Activated T-helper 2 cell treated with anti-CD3 and anti-CD28 coated beads, Interferon-gamma antibody, Interleukin-2, Interleukin-4, amounts not matched to agents 10 μg/mL and 5 μg/mL and 100 μg/mL, durations not matched to agents 14 hours and 24 hours and 36 hours (primary cell): ENCODE results near the gene ESPN. TPM values are rescaled to one million over a fixed set of nuclear protein-coding genes. Genes with fewer than 3 reads are reported as not detected.
"Not testable (repeated sequence)": the region's sequence is repeated elsewhere in the genome, so short reads cannot be mapped to it uniquely, and the experiment has no call there.

Experiments
- DNase-seq: peaks from one replicate; pipeline ENCODE4 v3.0.0; 2021; ENCODE audit warnings: low spot score
- H3K27ac Mint-ChIP-seq: one replicate; pipeline ENCODE4 v1.8.0; 2021; ENCODE audit warnings: mixed read lengths
- H3K27me3 Mint-ChIP-seq: one replicate; pipeline ENCODE4 v1.8.0; 2021; ENCODE audit warnings: low read depth, mixed read lengths
- H3K36me3 Mint-ChIP-seq: one replicate; pipeline ENCODE4 v1.8.0; 2021; ENCODE audit warnings: low read depth, mixed read lengths
- H3K4me1 Mint-ChIP-seq: one replicate; pipeline ENCODE4 v1.8.0; 2021; ENCODE audit warnings: low read depth, mixed read lengths
- H3K4me3 Mint-ChIP-seq: one replicate; pipeline ENCODE4 v1.8.0; 2021; ENCODE audit warnings: low read depth, mild to moderate bottlenecking, moderate library complexity, mixed read lengths
- H3K9me3 Mint-ChIP-seq: one replicate; pipeline ENCODE4 v1.8.0; 2021; ENCODE audit warnings: mixed read lengths
- intact Hi-C: fragments of 100-400 bp; cut with micrococcal nuclease; formaldehyde crosslinking; loops from one replicate; pipeline ENCODE4 v1.15.1; 2023
- total RNA-seq: library from RNA; stranded (reverse); gene quantifications from 2 replicates; pipeline ENCODE4 v1.2.3, GENCODE V29; 2022

ESPN gene
- total RNA-seq, 1 donor from 2014 or later = 1.0 TPM

- DNase-seq = no peak
- H3K4me1 Mint-ChIP-seq = peaks cover 7% of the 10 kb centered on the region
- no peaks in the 10 kb centered on the region for H3K36me3 Mint-ChIP-seq
- peak within 1 kb of the TSS; percentile 54 for H3K27ac Mint-ChIP-seq
- intact Hi-C loops = no loop called here
- H3K27me3 Mint-ChIP-seq = peaks cover 10% of the 10 kb centered on the region
- H3K9me3 Mint-ChIP-seq = no peaks in the 10 kb centered on the region
- H3K4me3 Mint-ChIP-seq = peak within 1 kb of the TSS; percentile 67
Observed at GRCh38 chr1:6491480-6491962, 66.9 kb downstream of the ESPN start, which contains the start of gene PLEKHG5. Gene PLEKHG5 (minus strand): TSS chr1:6491667. CDS start chr1:6477571, 14,096 bp downstream.

GRCh38 chr1:6491966-6492365, 67.4 kb downstream of the ESPN start:
- Mint-ChIP-seq H3K4me1 (peaks cover 7% of the 10 kb centered on the region), H3K36me3 (no peaks in the 10 kb centered on the region), H3K4me3 (peak overlapping the region; percentile 67), H3K9me3 (no peaks in the 10 kb centered on the region), H3K27ac (peak overlapping the region; percentile 19), H3K27me3 (peaks cover 11% of the 10 kb centered on the region)
- no peak for DNase-seq
- intact Hi-C loops = no loop called here

- peaks cover 17% of the 10 kb centered on the region for H3K27me3 Mint-ChIP-seq
- DNase-seq, H3K4me3 Mint-ChIP-seq, H3K27ac Mint-ChIP-seq, intact Hi-C loops, H3K36me3 Mint-ChIP-seq, H3K9me3 Mint-ChIP-seq: not testable (repeated sequence)
- H3K4me1 Mint-ChIP-seq = peaks cover 10% of the 10 kb centered on the region
Observed at GRCh38 chr1:6493834-6494223, 69.3 kb downstream of the ESPN start.

- H3K9me3 Mint-ChIP-seq = no peaks in the 10 kb centered on the region
- H3K4me1 Mint-ChIP-seq = peaks cover 10% of the 10 kb centered on the region
- no peak overlapping the region for H3K27ac Mint-ChIP-seq
- no peak overlapping the region for H3K4me3 Mint-ChIP-seq
- intact Hi-C loops = no loop called here
- H3K36me3 Mint-ChIP-seq = no peaks in the 10 kb centered on the region
- DNase-seq = no peak
- H3K27me3 Mint-ChIP-seq = peaks cover 23% of the 10 kb centered on the region
Observed at GRCh38 chr1:6494627-6495026, 70.1 kb downstream of the ESPN start.

- H3K4me3 Mint-ChIP-seq = no peak overlapping the region
- DNase-seq = no peak
- H3K27ac Mint-ChIP-seq = no peak overlapping the region
- intact Hi-C loops = no loop called here
- H3K4me1 Mint-ChIP-seq = peaks cover 10% of the 10 kb centered on the region
- peaks cover 23% of the 10 kb centered on the region for H3K27me3 Mint-ChIP-seq
- no peaks in the 10 kb centered on the region for H3K9me3 Mint-ChIP-seq
- no peaks in the 10 kb centered on the region for H3K36me3 Mint-ChIP-seq
Observed at GRCh38 chr1:6495041-6495441, 70.5 kb downstream of the ESPN start.

GRCh38 chr1:6495540-6496364, 71.2 kb downstream of the ESPN start:
- Mint-ChIP-seq H3K4me3 (no peak overlapping the region), H3K9me3 (no peaks in the 10 kb centered on the region), H3K27me3 (peaks cover 23% of the 10 kb centered on the region), H3K27ac (no peak overlapping the region), H3K36me3 (no peaks in the 10 kb centered on the region), H3K4me1 (peaks cover 10% of the 10 kb centered on the region)
- intact Hi-C loops = no loop called here
- no peak for DNase-seq

- Mint-ChIP-seq H3K27me3 (peaks cover 26% of the 10 kb centered on the region), H3K9me3 (no peaks in the 10 kb centered on the region), H3K4me1 (peaks cover 9% of the 10 kb centered on the region)
Observed at GRCh38 chr1:6496365-6496721, 71.8 kb downstream of the ESPN start.

GRCh38 chr1:6496890-6497214, 72.3 kb downstream of the ESPN start:
- Mint-ChIP-seq H3K27me3 (peaks cover 26% of the 10 kb centered on the region), H3K4me3 (peak overlapping the region; percentile 17), H3K27ac (no peak overlapping the region), H3K9me3 (no peaks in the 10 kb centered on the region), H3K4me1 (peaks cover 4% of the 10 kb centered on the region), H3K36me3 (no peaks in the 10 kb centered on the region)
- intact Hi-C loops = no loop called here
- no peak for DNase-seq

More at GRCh38 chr1:6496365-6496721, 71.8 kb downstream of the ESPN start:
- H3K36me3 Mint-ChIP-seq = no peaks in the 10 kb centered on the region
- intact Hi-C loops = no loop called here
- no peak overlapping the region for H3K27ac Mint-ChIP-seq
- no peak for DNase-seq
- peak overlapping the region; percentile 17 for H3K4me3 Mint-ChIP-seq

GRCh38 chr1:6497215-6497866, 72.8 kb downstream of the ESPN start:
- Mint-ChIP-seq H3K4me1 (peaks cover 3% of the 10 kb centered on the region), H3K27ac (no peak overlapping the region)
- intact Hi-C loops = no loop called here

GRCh38 chr1:6497867-6498575, 73.4 kb downstream of the ESPN start:
- no peak overlapping the region for H3K27ac Mint-ChIP-seq
- peaks cover 26% of the 10 kb centered on the region for H3K27me3 Mint-ChIP-seq
- H3K4me3 Mint-ChIP-seq = peak overlapping the region; percentile 65
- H3K9me3 Mint-ChIP-seq = no peaks in the 10 kb centered on the region
- no peaks in the 10 kb centered on the region for H3K36me3 Mint-ChIP-seq
- peaks cover 3% of the 10 kb centered on the region for H3K4me1 Mint-ChIP-seq
- intact Hi-C loops = no loop called here
- DNase-seq = no peak

More at GRCh38 chr1:6497215-6497866, 72.8 kb downstream of the ESPN start:
- DNase-seq = peak; percentile 36
- Mint-ChIP-seq H3K27me3 (peaks cover 26% of the 10 kb centered on the region), H3K4me3 (peak overlapping the region; percentile 65), H3K36me3 (no peaks in the 10 kb centered on the region), H3K9me3 (no peaks in the 10 kb centered on the region)

- Mint-ChIP-seq H3K27me3 (peaks cover 26% of the 10 kb centered on the region), H3K36me3 (no peaks in the 10 kb centered on the region), H3K9me3 (no peaks in the 10 kb centered on the region), H3K27ac (no peak overlapping the region), H3K4me1 (peaks cover 3% of the 10 kb centered on the region), H3K4me3 (no peak overlapping the region)
- DNase-seq = no peak
- intact Hi-C loops = no loop called here
Observed at GRCh38 chr1:6498576-6499111, 74.1 kb downstream of the ESPN start.

GRCh38 chr1:6499296-6499695, 74.7 kb downstream of the ESPN start:
- Mint-ChIP-seq H3K4me3 (peak overlapping the region; percentile 26), H3K36me3 (no peaks in the 10 kb centered on the region), H3K4me1 (peaks cover 3% of the 10 kb centered on the region), H3K9me3 (no peaks in the 10 kb centered on the region), H3K27me3 (peaks cover 26% of the 10 kb centered on the region), H3K27ac (no peak overlapping the region)
- no peak for DNase-seq
- intact Hi-C loops = no loop called here
